Measurements from ENCODE around the gene TXLNG.

- TF ChIP-seq CTCF (IDR thresholded peaks at IDR 0.05) (no peak), POLR2A (IDR thresholded peaks at IDR 0.05) (no peak), EP300 (IDR thresholded peaks at IDR 0.05) (no peak)
These were observed 2.8 kb upstream of the TXLNG start for GRCh38 chrX:16783452-16783851.

Measured in ovary (tissue), 3 donors.